Right ventricle myocardium inferior (tissue), 1 donor: ENCODE results near the gene APBB2. TPM values are rescaled to one million over a fixed set of nuclear protein-coding genes. Genes with fewer than 3 reads are reported as not detected.

Experiments
- ATAC-seq: fragments of 200-7000 bp; cut with Tn5 transposase; one replicate; pipeline ENCODE4 v1.9.1; 2020; ENCODE audit warnings: mild to moderate bottlenecking, moderate library complexity
- DNase-seq: peaks from one replicate; pipeline ENCODE4 v3.0.0; 2021; ENCODE audit errors: missing footprints
- intact Hi-C: fragments of 100-400 bp; cut with DNase I; formaldehyde crosslinking; loops from one replicate; pipeline ENCODE4 v1.11.0; 2022
- long read RNA-seq: library from polyadenylated mRNA; unstranded; transcript quantifications from one replicate; pipeline ENCODE4 v2.0.0, GENCODE V29; 2021
- total RNA-seq: library from RNA; stranded (reverse); fragmentation: NEBNext Ultra II Directional; extraction: Animal tissue kit (Norgen Biotek cat#: 25700); gene quantifications from one replicate; pipeline ENCODE4 v1.2.1, GENCODE V29; 2021
- donor health status: DM: no; HTN: yes; CAD: no; lungs with severe emphysema.

The APBB2 gene
- 23.8 TPM for total RNA-seq
- long read RNA-seq, partial matches to known transcripts, result 2 of 6 reads
- long read RNA-seq, other reads (novel, unspliced or antisense), result 4 of 6 reads

- peak; percentile 96 for DNase-seq
- intact Hi-C loops, result loop anchor here (1.0 to 10.0 kb wide), 5 partner anchors 112 to 479 kb away; no protein-coding TSS in a partner anchor
- ATAC-seq, result peak; percentile 97
Observed at GRCh38 chr4:41214136-41214824, at the start of gene APBB2. APBB2 (minus strand) TSS chr4:41214542; CDS start chr4:41033254, 181,288 bp downstream.

- DNase-seq (no peak), ATAC-seq (no peak)
- intact Hi-C loops, result no loop called here
Observed at GRCh38 chr4:41262198-41262597, 47.9 kb upstream of the APBB2 start.

- DNase-seq (no peak), ATAC-seq (no peak)
- intact Hi-C loops, result no loop called here
Observed at GRCh38 chr4:41260116-41260733, 45.9 kb upstream of the APBB2 start.

- DNase-seq (no peak), ATAC-seq (no peak)
- intact Hi-C loops, result loop anchor here (5.0 kb wide), 1 partner anchor 624 kb away; no protein-coding TSS in a partner anchor
Observed at GRCh38 chr4:41258783-41259182, 44.4 kb upstream of the APBB2 start.

- no peak for ATAC-seq
- intact Hi-C loops, result loop anchor here (5.0 kb wide), 1 partner anchor 624 kb away; no protein-coding TSS in a partner anchor
Observed at GRCh38 chr4:41257906-41258305, 43.6 kb upstream of the APBB2 start.

GRCh38 chr4:41257257-41257901 is 43.0 kb upstream of the APBB2 start:
- DNase-seq (no peak), ATAC-seq (peak; percentile 78)
- intact Hi-C loops, result loop anchor here (5.0 kb wide), 1 partner anchor 625 kb away; no protein-coding TSS in a partner anchor

More at GRCh38 chr4:41257906-41258305, 43.6 kb upstream of the APBB2 start:
- DNase-seq, result no peak

- DNase-seq, result no peak
- ATAC-seq, result peak; percentile 62
- intact Hi-C loops, result loop anchor here (5.0 kb wide), 1 partner anchor 626 kb away; no protein-coding TSS in a partner anchor
Observed at GRCh38 chr4:41256740-41257256, 42.5 kb upstream of the APBB2 start, which contains the start of gene UCHL1. UCHL1 (plus strand) TSS chr4:41256928; CDS start chr4:41256977, 49 bp downstream.

- intact Hi-C loops, result loop anchor here (5.0 kb wide), 1 partner anchor 626 kb away; no protein-coding TSS in a partner anchor
- ATAC-seq, result no peak
- DNase-seq, result no peak
Observed at GRCh38 chr4:41256131-41256739, 41.9 kb upstream of the APBB2 start.

- intact Hi-C loops, result no loop called here
- DNase-seq (no peak), ATAC-seq (no peak)
Observed at GRCh38 chr4:41245983-41246382, 31.6 kb upstream of the APBB2 start.

GRCh38 chr4:41241919-41242318 is 27.6 kb upstream of the APBB2 start:
- intact Hi-C loops, result no loop called here
- no peak for DNase-seq
- ATAC-seq, result no peak

GRCh38 chr4:41236508-41236907 is 22.2 kb upstream of the APBB2 start:
- DNase-seq, result no peak
- intact Hi-C loops, result no loop called here
- no peak for ATAC-seq

GRCh38 chr4:41236032-41236431 is 21.7 kb upstream of the APBB2 start:
- no peak for DNase-seq
- intact Hi-C loops, result no loop called here
- ATAC-seq, result no peak

GRCh38 chr4:41232856-41233255 is 18.5 kb upstream of the APBB2 start:
- ATAC-seq (no peak), DNase-seq (no peak)
- intact Hi-C loops, result no loop called here

- no peak for DNase-seq
- no peak for ATAC-seq
- intact Hi-C loops, result no loop called here
Observed at GRCh38 chr4:41232406-41232805, 18.1 kb upstream of the APBB2 start.

- ATAC-seq, result no peak
- intact Hi-C loops, result no loop called here
- no peak for DNase-seq
Observed at GRCh38 chr4:41227902-41228301, 13.6 kb upstream of the APBB2 start.

- ATAC-seq, result no peak
- DNase-seq, result no peak
- intact Hi-C loops, result no loop called here
Observed at GRCh38 chr4:41221850-41222645, 7.7 kb upstream of the APBB2 start.

GRCh38 chr4:41219421-41219950 is 5.1 kb upstream of the APBB2 start:
- intact Hi-C loops, result loop anchor here (10.0 kb wide), 1 partner anchor 485 kb away; no protein-coding TSS in a partner anchor
- DNase-seq, result no peak
- no peak for ATAC-seq

GRCh38 chr4:41218703-41219102 is 4.4 kb upstream of the APBB2 start:
- ATAC-seq, result no peak
- intact Hi-C loops, result loop anchor here (10.0 kb wide), 1 partner anchor 484 kb away; no protein-coding TSS in a partner anchor
- DNase-seq, result no peak
